Measurements from ENCODE around the gene UBAP1L. TPM values are rescaled to one million over a fixed set of nuclear protein-coding genes. Genes with fewer than 3 reads are reported as not detected.

UBAP1L gene
- total and polyA plus RNA-seq, 8 donors = 1.5 to 11.4 (median 2.6) TPM

- H3K4me3 ChIP-seq = no peak overlapping the region
- FAIRE-seq (no peak), ATAC-seq (no peak), DNase-seq (no peak)
- no peak overlapping the region for H3K27ac ChIP-seq
- peaks cover 0 to 1% (median 0%) of the 10 kb centered on the region in 4 donors for H3K27me3 ChIP-seq
- no peak for TF ChIP-seq CTCF (IDR thresholded peaks at IDR 0.05)
- no peaks in the 10 kb centered on the region for H3K9me3 ChIP-seq
- intact Hi-C loops (cut with DNase I) = no loop called here
- no peaks in the 10 kb centered on the region for H3K4me1 ChIP-seq
- H3K36me3 ChIP-seq = no peaks in the 10 kb centered on the region
- WGBS, 2 donors = 79 to 89% methylated on average over 3 of the region's 3 CpGs
These were observed 42.4 kb downstream of the UBAP1L start for GRCh38 chr15:65072617-65073016.

GRCh38 chr15:65072027-65072426 lies 43.0 kb downstream of the UBAP1L start:
- Histone ChIP-seq H3K9me3 (no peaks in the 10 kb centered on the region), H3K27ac (no peak overlapping the region)
- WGBS, 2 donors = 83 to 89% methylated on average over 1 of the region's 1 CpG

GRCh38 chr15:65071381-65071811 lies 43.6 kb downstream of the UBAP1L start:
- DNase-seq (no peak), FAIRE-seq (no peak), ATAC-seq (peak in 2 of 4 donors; percentile 25 to 31)
- TF ChIP-seq CTCF (IDR thresholded peaks at IDR 0.05) = no peak
- WGBS, 2 donors = 68 to 76% methylated on average over 5 of the region's 5 CpGs
- H3K4me3 ChIP-seq = no peak overlapping the region
- H3K4me1 ChIP-seq = no peaks in the 10 kb centered on the region
- H3K27ac ChIP-seq = no peak overlapping the region
- no peaks in the 10 kb centered on the region for H3K36me3 ChIP-seq
- H3K9me3 ChIP-seq = no peaks in the 10 kb centered on the region
- peaks cover 0 to 5% (median 0%) of the 10 kb centered on the region in 4 donors for H3K27me3 ChIP-seq
- intact Hi-C loops (cut with DNase I) = no loop called here

More at GRCh38 chr15:65072027-65072426, 43.0 kb downstream of the UBAP1L start:
- DNase-seq (no peak), FAIRE-seq (no peak), ATAC-seq (no peak)
- Histone ChIP-seq H3K36me3 (no peaks in the 10 kb centered on the region), H3K4me1 (no peaks in the 10 kb centered on the region), H3K4me3 (no peak overlapping the region), H3K27me3 (peaks cover 0 to 5% (median 0%) of the 10 kb centered on the region in 4 donors)
- TF ChIP-seq CTCF (IDR thresholded peaks at IDR 0.05) = no peak
- intact Hi-C loops (cut with DNase I) = no loop called here

GRCh38 chr15:65069779-65070546 lies 45.0 kb downstream of the UBAP1L start:
- no peaks in the 10 kb centered on the region for H3K36me3 ChIP-seq
- H3K27me3 ChIP-seq = peaks cover 0 to 5% (median 0%) of the 10 kb centered on the region in 4 donors
- DNase-seq = no peak
- no peak for ATAC-seq
- WGBS, 2 donors = 72 to 73% methylated on average over 5 of the region's 5 CpGs
- H3K4me3 ChIP-seq = no peak overlapping the region
- intact Hi-C loops (cut with DNase I) = no loop called here
- no peak overlapping the region for H3K27ac ChIP-seq
- no peaks in the 10 kb centered on the region for H3K9me3 ChIP-seq
- TF ChIP-seq CTCF (IDR thresholded peaks at IDR 0.05) = no peak
- FAIRE-seq = no peak
- H3K4me1 ChIP-seq = no peaks in the 10 kb centered on the region

DNA sequence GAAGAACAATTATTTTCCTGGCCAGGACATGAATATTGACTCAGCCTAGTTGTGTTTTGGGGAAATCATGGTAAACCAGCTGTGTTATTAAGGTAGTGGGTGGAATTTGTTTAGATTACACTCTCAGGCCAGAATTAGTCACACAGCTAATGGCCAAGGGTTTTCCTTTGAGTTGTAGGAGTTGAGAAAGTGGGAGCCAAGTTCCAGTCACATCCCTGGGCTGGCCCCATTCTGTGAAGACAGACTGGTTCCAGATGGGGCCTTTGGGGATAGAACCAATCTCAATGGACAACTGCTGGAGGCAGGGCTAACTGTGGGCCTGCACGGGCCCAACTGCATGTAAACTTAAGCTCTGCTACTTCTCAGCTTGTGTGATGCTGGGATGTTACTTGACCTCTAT lies 45.8 kb downstream of the UBAP1L start:
- WGBS, 2 donors = 77 to 93% methylated on average over 1 of the region's 1 CpG
- peaks cover 0 to 5% (median 0%) of the 10 kb centered on the region in 4 donors for H3K27me3 ChIP-seq
- H3K4me3 ChIP-seq = no peak overlapping the region
- peak in 1 of 6 donors; percentile 28 for DNase-seq
- ATAC-seq = peak in 3 of 4 donors; percentile 63 to 66 (median 63)
- H3K9me3 ChIP-seq = no peaks in the 10 kb centered on the region
- intact Hi-C loops (cut with DNase I) = no loop called here
- no peak for TF ChIP-seq CTCF (IDR thresholded peaks at IDR 0.05)
- no peak overlapping the region for H3K27ac ChIP-seq
- H3K36me3 ChIP-seq = no peaks in the 10 kb centered on the region
- no peak for FAIRE-seq
- no peaks in the 10 kb centered on the region for H3K4me1 ChIP-seq
